Mononuclear cell (primary cell): ENCODE data around the gene OR8B8. TPM values are rescaled to one million over a fixed set of nuclear protein-coding genes. Genes with fewer than 3 reads are reported as not detected.
"Not testable (repeated sequence)": the region's sequence is repeated elsewhere in the genome, so short reads cannot be mapped to it uniquely, and the experiment has no call there.

Experiments
- H3K27me3 ChIP-seq: 2 replicates; pipeline ENCODE4 v1.6.0; 2011; ENCODE audit warnings: low read length, control low read depth; ENCODE audit not compliant: insufficient read depth
- H3K4me1 ChIP-seq: 2 replicates; pipeline ENCODE4 v1.5.1; 2011; ENCODE audit warnings: mild to moderate bottlenecking, low read length, control low read depth; ENCODE audit not compliant: insufficient read depth
- H3K4me3 ChIP-seq: 2 replicates; pipeline ENCODE4 v1.5.1; 2011; ENCODE audit warnings: mild to moderate bottlenecking, low read length, moderate library complexity
- H3K9me3 ChIP-seq: 2 replicates; pipeline ENCODE4 v1.5.1; 2011; ENCODE audit warnings: low read depth, mild to moderate bottlenecking, control low read depth, low read length
- total RNA-seq: library from RNA; depleted of rRNA; stranded (reverse); fragments of >200 nt; gene quantifications from one replicate; pipeline ENCODE4 v1.2.3, GENCODE V29; 2012

OR8B8 gene
- total RNA-seq, 1 donor: not detected

DNA sequence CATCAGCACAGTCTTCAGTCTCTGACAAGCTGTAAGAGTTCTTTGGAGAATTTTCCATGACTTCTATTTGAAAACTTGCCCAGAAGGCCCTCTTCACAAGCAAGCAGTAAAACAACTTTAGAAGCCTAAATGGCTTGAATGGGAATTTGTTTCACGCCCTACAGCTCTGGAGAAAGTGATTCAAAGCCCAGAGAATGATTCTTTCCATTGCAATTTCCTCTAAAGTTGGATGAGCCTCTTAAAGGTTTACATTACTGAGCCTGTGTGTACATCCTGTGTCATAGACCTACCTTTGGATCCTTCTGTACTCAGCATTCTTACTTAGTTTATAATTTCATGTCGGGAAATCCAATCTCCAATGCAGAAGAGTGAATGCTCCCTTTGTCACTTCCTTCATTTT is 39.9 kb downstream of the OR8B8 start:
- Histone ChIP-seq H3K9me3 (no peaks in the 10 kb centered on the region), H3K27me3 (peaks cover 12% of the 10 kb centered on the region), H3K4me3 (no peak overlapping the region), H3K4me1 (no peaks in the 10 kb centered on the region)

GRCh38 chr11:124403186-124403585 is 42.3 kb downstream of the OR8B8 start:
- H3K9me3 ChIP-seq, H3K27me3 ChIP-seq, H3K4me1 ChIP-seq, H3K4me3 ChIP-seq: not testable (repeated sequence)

- H3K4me1 ChIP-seq: no peaks in the 10 kb centered on the region
- peaks cover 3% of the 10 kb centered on the region for H3K27me3 ChIP-seq
- no peak overlapping the region for H3K4me3 ChIP-seq
- H3K9me3 ChIP-seq: no peaks in the 10 kb centered on the region
Measured at GRCh38 chr11:124402326-124402922, 43.1 kb downstream of the OR8B8 start.

DNA sequence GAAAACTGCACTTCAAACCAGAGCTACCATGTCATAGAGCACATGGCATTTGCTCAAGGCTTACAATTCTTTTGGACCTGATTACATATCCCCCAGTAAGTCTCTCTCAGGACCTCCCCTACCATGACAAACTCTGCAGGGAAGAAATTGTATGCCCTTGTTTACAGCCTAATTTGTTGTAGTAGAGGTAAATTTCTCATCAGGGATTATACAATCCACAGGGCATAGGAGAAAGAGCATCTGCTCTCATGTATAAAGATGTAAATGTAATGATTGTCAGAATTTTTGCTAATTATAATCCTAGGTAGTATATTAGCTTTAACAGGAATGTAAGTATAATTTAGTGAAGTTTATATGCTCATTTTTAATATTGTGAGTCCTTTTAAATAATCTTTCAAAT is 46.6 kb downstream of the OR8B8 start, which contains the start of gene OR8B3:
Gene OR8B3 (minus strand): TSS at position 101 of the 400 bp plus-strand sequence. CDS start 1,673 bp downstream, outside the sequence.
- Histone ChIP-seq H3K4me3 (no peak within 1 kb of the TSS), H3K9me3 (no peaks in the 10 kb centered on the region), H3K27me3 (no peaks in the 10 kb centered on the region), H3K4me1 (no peaks in the 10 kb centered on the region)

DNA sequence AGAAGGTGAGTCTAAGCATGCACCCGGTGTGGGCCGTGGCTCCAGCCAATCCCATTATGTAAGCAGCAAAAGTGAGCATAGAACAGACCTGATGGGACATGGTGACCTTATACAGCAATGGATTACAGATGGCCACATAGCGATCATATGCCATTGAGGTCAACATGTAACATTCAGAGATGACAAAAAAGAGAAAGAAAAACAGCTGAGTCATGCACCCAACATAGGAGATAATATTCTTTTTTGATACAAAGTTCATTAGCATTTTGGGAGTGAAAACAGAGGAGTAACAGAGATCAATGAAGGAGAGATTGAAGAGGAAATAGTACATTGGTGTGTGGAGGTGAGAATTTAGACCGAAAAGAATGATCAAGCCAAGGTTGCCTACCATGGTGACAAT is 48.6 kb downstream of the OR8B8 start:
- H3K9me3 ChIP-seq, H3K4me1 ChIP-seq, H3K27me3 ChIP-seq, H3K4me3 ChIP-seq: not testable (repeated sequence)

- Histone ChIP-seq H3K27me3 (peaks cover 2% of the 10 kb centered on the region), H3K4me3 (no peak overlapping the region), H3K4me1 (no peaks in the 10 kb centered on the region), H3K9me3 (no peaks in the 10 kb centered on the region)
Measured at GRCh38 chr11:124394408-124394807, 51.1 kb downstream of the OR8B8 start.

Other genes with a start within 250 kb of the OR8B8 start
- gene OR8G1, start 204.6 kb downstream of the OR8B8 start, total RNA-seq: under 0.01 TPM
- gene OR8G5, start 189.3 kb downstream of the OR8B8 start, total RNA-seq: not detected
- under 0.01 TPM for gene OR8D1, start 131.7 kb downstream of the OR8B8 start, total RNA-seq
- not detected for gene OR8D2, start 125.5 kb downstream of the OR8B8 start, total RNA-seq
- not detected for gene OR8B2, start 61.2 kb downstream of the OR8B8 start, total RNA-seq
- gene OR8B3, start 46.7 kb downstream of the OR8B8 start, total RNA-seq: not detected
- gene OR8B4, start 20.8 kb downstream of the OR8B8 start, total RNA-seq: not detected
- not detected for gene OR8B12, start 98.0 kb upstream of the OR8B8 start, total RNA-seq
- gene OR8A1, start 124.3 kb upstream of the OR8B8 start, total RNA-seq: not detected
- gene PANX3, start 165.7 kb upstream of the OR8B8 start, total RNA-seq: not detected
- 39.7 TPM for gene TBRG1, start 177.2 kb upstream of the OR8B8 start, total RNA-seq
- 4.3 TPM for gene SIAE, start 228.0 kb upstream of the OR8B8 start, total RNA-seq
- 1.7 TPM for gene SPA17, start 228.2 kb upstream of the OR8B8 start, total RNA-seq